NCI-H82 treated with DMSO at 0.1 percent for 48 hours (cell line): Measurements from ENCODE around the gene SIRPG.
A peak's percentile ranks its signal among the peaks of the same experiment; 100 is the strongest.
"Not testable (repeated sequence)": the region's sequence is repeated elsewhere in the genome, so short reads cannot be mapped to it uniquely, and the experiment has no call there.

Experiments used
- DNase-seq: peaks from one replicate; lab custom pipeline; 2025; ENCODE audit not compliant: unreplicated experiment; lab: John Stamatoyannopoulos, UW

Gene SIRPG

GRCh38 chr20:1672728-1673127 lies 15.1 kb upstream of the SIRPG start:
- no peak for DNase-seq

GRCh38 chr20:1671891-1672669 lies 14.5 kb upstream of the SIRPG start:
- no peak for DNase-seq

- no peak for DNase-seq
Measured at GRCh38 chr20:1669304-1669703, 11.7 kb upstream of the SIRPG start.

- no peak for DNase-seq
Measured at GRCh38 chr20:1667502-1668085, 10.0 kb upstream of the SIRPG start.

- no peak for DNase-seq
Measured at GRCh38 chr20:1666802-1667201, 9.2 kb upstream of the SIRPG start.

- DNase-seq = no peak
Measured at GRCh38 chr20:1665345-1665744, 7.8 kb upstream of the SIRPG start.

- no peak for DNase-seq
Measured at GRCh38 chr20:1664911-1665310, 7.3 kb upstream of the SIRPG start.

GRCh38 chr20:1663917-1664316 lies 6.3 kb upstream of the SIRPG start:
- DNase-seq = no peak

GRCh38 chr20:1661542-1662299 lies 4.1 kb upstream of the SIRPG start:
- no peak for DNase-seq

- DNase-seq = no peak
Measured at GRCh38 chr20:1660246-1660645, 2.7 kb upstream of the SIRPG start.

- DNase-seq = peak; percentile 68
Measured at GRCh38 chr20:1656844-1657243, 735 bp downstream of the SIRPG start.

GRCh38 chr20:1654996-1655395 lies 2.6 kb downstream of the SIRPG start:
- no peak for DNase-seq

- no peak for DNase-seq
Measured at GRCh38 chr20:1652960-1653359, 4.6 kb downstream of the SIRPG start.

- DNase-seq = no peak
Measured at GRCh38 chr20:1652104-1652503, 5.5 kb downstream of the SIRPG start.

- no peak for DNase-seq
Measured at GRCh38 chr20:1651268-1652058, 6.1 kb downstream of the SIRPG start.

- DNase-seq = no peak
Measured at GRCh38 chr20:1648101-1648500, 9.5 kb downstream of the SIRPG start.

GRCh38 chr20:1646975-1647431 lies 10.6 kb downstream of the SIRPG start:
- DNase-seq = no peak

GRCh38 chr20:1644101-1644962 lies 13.2 kb downstream of the SIRPG start:
- DNase-seq = peak; percentile 86

GRCh38 chr20:1638643-1639042 lies 18.9 kb downstream of the SIRPG start:
- not testable (repeated sequence) for DNase-seq

- no peak for DNase-seq
Measured at GRCh38 chr20:1637755-1638154, 19.8 kb downstream of the SIRPG start.
